GM21723 (cell line): ENCODE data around the gene CELF2.
A peak's percentile ranks its signal among the peaks of the same experiment; 100 is the strongest.
"Not testable (repeated sequence)": the region's sequence is repeated elsewhere in the genome, so short reads cannot be mapped to it uniquely, and the experiment has no call there.

Experiments used
- ATAC-seq: cut with Tn5 transposase; IDR thresholded peaks from one replicate; pipeline ENCODE4 v1.9.1; 2021; ENCODE audit warnings: mild to moderate bottlenecking, moderate library complexity; ENCODE audit not compliant: unreplicated experiment

The CELF2 gene

GRCh38 chr10:11336722-11337162 is 319.1 kb downstream of the CELF2 start:
- no peak for ATAC-seq

GRCh38 chr10:11337516-11337915 is 319.8 kb downstream of the CELF2 start:
- ATAC-seq: no peak

GRCh38 chr10:11338160-11338844 is 320.6 kb downstream of the CELF2 start:
- no peak for ATAC-seq

GRCh38 chr10:11339013-11339412 is 321.3 kb downstream of the CELF2 start:
- no peak for ATAC-seq

- ATAC-seq: no peak
Measured at GRCh38 chr10:11339660-11340059, 322.0 kb downstream of the CELF2 start.

GRCh38 chr10:11341283-11341960 is 323.8 kb downstream of the CELF2 start:
- no peak for ATAC-seq

- no peak for ATAC-seq
Measured at GRCh38 chr10:11344081-11344480, 326.4 kb downstream of the CELF2 start.

- ATAC-seq: no peak
Measured at GRCh38 chr10:11344550-11344949, 326.9 kb downstream of the CELF2 start.

GRCh38 chr10:11345224-11346054 is 327.8 kb downstream of the CELF2 start:
- ATAC-seq: peak; percentile 79

- ATAC-seq: not testable (repeated sequence)
Measured at GRCh38 chr10:11347580-11347979, 329.9 kb downstream of the CELF2 start.

GRCh38 chr10:11351801-11352200 is 334.1 kb downstream of the CELF2 start:
- ATAC-seq: no peak

- no peak for ATAC-seq
Measured at GRCh38 chr10:11353006-11353896, 335.6 kb downstream of the CELF2 start.

- ATAC-seq: no peak
Measured at GRCh38 chr10:11354823-11355222, 337.2 kb downstream of the CELF2 start.

GRCh38 chr10:11355592-11355991 is 337.9 kb downstream of the CELF2 start:
- no peak for ATAC-seq

- no peak for ATAC-seq
Measured at GRCh38 chr10:11357439-11357838, 339.8 kb downstream of the CELF2 start.

GRCh38 chr10:11358011-11358410 is 340.3 kb downstream of the CELF2 start:
- no peak for ATAC-seq

- no peak for ATAC-seq
Measured at GRCh38 chr10:11358923-11359575, 341.4 kb downstream of the CELF2 start.

GRCh38 chr10:11359869-11360268 is 342.2 kb downstream of the CELF2 start:
- no peak for ATAC-seq

- no peak for ATAC-seq
Measured at GRCh38 chr10:11363497-11363896, 345.8 kb downstream of the CELF2 start.

GRCh38 chr10:11364241-11364640 is 346.6 kb downstream of the CELF2 start:
- no peak for ATAC-seq
